Stimulated activated CD4-positive, alpha-beta T cell treated with anti-CD3 and anti-CD28 coated beads, Interleukin-12 subunit alpha, Interleukin-12 subunit beta, amount 100 ng/mL, for 48 hours (primary cell): ENCODE data around the gene SMAD6.
"Not testable (repeated sequence)": the region's sequence is repeated elsewhere in the genome, so short reads cannot be mapped to it uniquely, and the experiment has no call there.

Experiments used
- DNase-seq, 3 donors: peaks; one replicate each; pipeline ENCODE4 v3.0.0-alpha.2; 2020; ENCODE audit warnings: low read depth in 2 of 3, low spot score in 1 of 3

SMAD6 gene

DNA sequence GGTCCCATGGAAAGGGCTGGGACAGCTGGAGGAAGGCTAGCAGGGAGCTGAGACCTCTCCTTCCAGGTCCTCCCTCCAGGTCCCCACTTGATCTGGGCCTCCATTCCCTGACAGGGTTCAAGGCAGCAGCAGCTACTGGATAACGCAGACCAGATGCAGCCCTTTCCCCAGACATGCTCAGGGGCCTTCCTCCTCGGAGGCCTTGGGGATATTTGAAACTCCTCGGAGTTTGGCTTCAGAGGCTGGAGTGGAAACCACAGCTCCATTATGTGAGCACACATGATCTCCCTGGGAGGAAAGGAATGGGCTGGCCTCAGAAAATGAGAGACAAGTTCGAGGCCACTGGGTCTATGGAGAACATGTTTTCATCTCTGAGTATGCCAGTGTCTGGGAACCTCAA, 119.3 kb downstream of the SMAD6 start:
- no peak for DNase-seq

DNA sequence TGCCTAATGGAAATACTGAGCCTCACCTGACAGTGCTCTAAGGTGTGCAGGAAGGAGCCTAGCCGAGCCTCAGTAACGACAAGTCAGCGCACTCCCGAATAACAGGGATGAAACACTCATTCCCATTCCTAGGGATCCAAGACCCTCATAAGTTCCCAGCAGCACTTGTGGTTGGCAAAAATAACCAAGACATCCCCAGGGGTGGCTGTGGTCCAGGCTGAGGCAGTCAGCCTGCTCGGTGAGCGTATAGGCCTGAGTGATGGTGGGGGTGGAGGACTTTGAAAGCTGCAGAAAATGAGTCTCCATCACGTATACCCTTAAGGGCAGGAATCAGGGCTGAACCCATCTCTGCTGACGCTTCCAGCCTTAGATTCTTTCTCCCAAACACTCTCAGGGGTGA, 120.1 kb downstream of the SMAD6 start:
- no peak for DNase-seq

DNA sequence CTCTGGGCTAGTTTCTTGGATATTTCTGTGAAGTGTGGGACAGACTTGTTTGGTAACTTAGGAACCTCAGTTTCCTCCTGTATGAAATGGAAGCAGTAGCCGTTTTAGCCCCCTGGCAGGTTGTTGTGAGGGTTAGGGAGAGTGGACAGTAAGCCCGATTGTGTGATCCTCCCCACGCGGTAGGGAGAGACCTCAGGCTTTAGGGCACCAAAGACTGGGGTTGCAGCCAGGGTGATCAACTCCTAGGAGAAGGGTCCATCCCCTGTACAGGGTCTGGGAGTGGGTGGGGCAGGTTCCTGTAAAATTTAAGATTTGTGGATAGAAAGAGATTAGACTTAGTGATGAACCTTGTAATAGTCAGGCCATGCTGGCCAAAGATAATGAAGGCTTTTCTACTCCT, 120.5 kb downstream of the SMAD6 start:
- no peak for DNase-seq

DNA sequence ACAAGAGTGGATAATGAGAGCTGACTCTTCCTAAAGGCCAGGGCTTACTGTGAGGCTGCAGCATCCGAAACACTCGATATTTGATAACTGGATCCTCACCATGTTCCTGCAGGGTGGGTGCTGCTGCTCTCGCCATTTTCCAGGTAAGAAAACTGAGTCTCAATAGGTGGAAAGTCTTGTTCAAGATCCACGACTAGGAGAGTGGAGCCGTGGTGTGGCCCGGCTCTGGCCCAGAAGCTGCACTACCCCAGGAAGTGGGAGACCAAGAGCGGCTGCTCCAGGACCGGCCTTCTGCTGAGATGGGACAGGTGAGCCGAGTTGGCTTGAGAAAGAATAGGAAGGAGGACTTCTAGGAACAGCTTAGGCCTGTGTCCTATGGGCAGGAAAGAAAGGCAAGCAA, 121.6 kb downstream of the SMAD6 start:
- no peak for DNase-seq

DNA sequence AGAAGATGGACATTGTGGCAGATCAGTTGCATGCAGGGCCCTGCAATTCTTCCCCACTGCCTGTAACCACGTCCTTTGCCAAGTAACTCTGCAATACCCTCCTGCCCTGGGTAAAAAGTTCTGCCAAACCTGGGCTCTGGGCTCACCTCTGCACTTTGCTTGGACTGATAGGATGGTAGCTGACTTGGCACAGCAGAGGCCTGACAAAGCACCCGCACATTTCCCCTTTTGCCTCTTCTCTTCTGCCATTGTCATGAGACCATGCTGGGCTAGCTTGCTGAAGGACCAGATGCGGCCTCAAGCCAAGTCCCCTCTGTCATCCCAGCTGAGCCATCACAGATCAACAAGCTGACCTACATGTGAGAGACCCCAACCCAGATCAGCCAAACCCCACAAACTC, 122.4 kb downstream of the SMAD6 start:
- no peak for DNase-seq

DNA sequence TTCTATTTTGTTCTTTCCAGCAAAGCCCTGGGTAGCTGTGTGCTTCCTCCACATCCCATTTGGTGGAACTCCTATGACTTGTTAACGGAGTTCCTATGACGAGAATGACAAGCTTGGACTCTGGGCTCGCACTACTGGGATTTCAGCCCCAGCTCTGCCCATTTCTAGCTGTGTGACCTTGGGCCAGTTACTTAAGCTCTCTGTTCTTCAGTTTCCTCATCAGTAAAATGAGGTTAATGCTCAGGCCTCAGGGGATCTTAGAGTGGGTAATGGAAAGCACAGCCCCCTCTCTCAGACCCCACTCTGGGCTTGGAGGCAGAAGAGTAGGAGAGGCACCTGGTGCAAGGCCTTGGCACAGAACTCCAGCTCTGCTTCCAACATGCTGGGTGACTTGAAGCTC, 123.1 kb downstream of the SMAD6 start:
- no peak for DNase-seq

DNA sequence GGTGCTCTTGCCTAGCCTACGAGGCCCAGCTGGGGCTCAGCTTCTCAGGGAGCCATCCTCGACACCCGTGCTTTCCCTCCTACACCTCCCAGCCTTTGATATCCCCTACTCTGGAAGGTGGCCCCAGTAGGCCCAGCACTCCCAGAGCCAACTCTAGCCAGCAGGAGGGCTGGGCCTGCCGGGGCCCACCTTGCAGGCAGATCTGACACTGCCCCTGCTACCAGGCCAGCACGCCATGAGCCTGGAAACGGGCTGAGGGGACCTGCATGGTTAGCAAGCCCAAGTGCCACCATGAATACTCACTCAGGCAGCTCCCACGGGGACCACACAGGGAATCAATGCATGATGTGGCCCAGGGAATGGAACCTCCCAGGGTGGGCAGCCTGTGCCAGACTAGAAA, 123.7 kb downstream of the SMAD6 start:
- no peak for DNase-seq

DNA sequence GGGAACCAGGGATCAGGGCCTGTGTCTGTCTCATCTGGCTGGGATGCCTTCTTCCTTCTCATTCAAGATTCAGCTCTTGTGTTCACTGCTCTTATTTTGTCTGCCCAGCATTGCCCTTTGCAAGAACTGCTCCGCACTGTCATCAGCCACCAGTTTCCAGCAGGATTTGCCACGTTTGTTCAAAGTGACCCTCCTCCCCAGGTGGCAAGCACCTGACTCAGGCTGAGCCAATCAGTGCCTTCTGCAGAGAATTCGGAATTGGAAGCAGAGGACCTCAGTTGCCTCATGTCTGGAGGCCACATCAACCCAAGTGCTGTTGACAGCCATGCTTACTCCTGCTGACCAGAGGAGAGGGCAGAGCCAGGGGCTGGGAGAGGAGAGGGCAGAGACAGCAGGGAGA, 124.5 kb downstream of the SMAD6 start:
- DNase-seq: no peak

DNA sequence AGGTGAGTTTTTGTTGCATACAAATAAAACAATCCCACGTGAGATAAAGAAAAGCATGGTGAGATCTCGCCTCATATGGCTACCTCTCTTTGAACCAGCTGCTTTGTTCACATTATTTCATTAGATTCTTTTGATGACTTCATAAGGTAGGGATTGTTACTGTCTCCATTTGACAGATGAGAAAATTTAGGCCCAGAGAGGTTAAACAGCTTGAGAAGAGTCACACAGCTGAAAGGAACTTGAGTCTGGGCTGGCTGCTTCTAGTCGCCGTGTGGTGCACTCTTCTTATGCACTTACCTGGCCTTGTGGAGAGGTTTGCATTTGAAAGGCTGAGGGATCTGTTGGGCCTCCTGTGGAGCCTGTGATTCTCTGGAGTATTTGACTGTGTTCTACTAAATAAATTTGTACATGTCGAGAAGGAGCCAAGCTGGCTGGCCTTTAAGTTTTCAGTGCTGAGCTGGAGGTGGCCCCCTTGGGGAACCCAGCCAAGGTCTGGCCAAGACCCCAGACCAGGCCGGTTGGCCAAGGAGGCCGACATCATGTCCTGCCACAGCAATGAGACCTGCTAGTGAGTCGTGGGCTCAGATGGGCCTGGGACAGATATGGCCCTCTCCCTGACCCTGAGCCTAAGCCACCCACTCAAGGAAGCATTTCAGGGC, 125.1 kb downstream of the SMAD6 start:
- DNase-seq: no peak

DNA sequence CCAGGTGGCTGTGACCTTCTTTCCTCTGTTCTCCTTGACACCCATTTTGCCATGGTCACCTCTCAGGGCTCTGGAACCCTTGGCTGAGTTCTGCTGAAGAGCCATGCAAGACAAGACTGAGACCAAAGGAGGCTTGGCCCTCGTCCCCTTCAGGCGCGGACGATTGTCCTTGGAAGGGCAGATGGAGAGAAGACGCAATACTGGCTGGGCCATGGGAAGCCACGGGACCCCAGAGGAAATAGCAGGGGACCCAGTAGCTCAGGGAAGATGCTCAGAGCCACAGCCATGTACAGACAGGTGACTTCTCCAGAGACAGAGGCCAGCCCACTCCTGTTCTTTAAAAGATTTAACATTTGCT, 125.6 kb downstream of the SMAD6 start:
- DNase-seq: no peak

DNA sequence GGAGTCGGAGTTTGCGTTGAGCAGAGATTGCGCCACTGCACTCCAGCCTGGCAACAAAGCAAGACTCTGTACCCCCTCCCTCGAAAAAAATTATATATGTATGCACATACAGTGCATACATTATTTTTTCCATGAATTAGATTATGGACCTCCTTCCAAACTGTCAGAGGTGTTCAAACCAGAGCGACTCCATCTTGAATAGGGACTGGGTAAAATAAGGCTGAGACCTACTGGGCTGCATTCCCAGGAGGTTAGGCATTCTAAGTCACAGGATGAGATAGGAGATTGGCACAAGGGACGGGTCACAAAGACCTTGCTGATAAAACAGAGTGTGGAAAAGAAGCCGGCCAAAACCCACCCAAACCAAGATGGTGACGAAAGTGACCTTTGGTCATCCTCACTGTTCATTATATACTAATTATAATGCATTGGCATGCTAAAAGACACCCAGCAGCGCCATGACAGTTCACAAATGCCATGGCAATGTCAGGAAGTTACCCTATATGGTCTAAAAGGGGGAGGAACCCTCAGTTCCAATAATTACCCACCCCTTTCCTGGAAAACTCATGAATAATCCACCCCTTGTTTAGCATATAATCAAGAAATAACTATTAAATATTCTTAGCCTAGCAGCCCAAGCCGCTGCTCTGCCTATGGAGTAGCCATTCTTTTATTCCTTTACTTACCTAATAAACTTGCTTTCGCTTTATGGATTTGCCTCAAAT, 126.9 kb downstream of the SMAD6 start:
- not testable (repeated sequence) for DNase-seq

DNA sequence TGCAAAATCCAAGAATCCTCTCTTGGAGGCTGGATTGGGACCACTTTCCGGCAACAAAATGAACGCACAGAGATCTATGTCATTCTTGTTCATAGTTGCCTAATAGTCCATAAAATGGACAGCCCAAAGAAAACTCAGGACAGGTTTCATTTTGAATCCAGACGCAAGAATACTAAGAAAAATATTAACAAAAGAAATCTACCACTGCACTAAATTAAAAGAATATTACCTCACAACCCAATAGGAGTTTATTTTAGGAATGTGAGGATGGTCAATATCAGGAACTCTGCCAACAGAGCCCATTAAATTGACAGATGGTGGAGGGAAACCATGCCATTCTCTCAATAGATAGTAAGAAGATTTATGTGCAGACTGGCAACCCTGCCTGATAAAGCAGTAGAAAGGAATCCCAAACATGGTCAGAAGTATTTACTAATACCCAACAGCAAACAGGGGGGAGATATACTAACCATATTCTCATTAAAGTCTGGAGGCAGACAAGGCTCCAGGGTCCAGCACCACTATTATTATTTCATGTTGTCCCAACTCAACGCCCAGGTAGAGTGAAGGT, 127.6 kb downstream of the SMAD6 start:
- DNase-seq: no peak

DNA sequence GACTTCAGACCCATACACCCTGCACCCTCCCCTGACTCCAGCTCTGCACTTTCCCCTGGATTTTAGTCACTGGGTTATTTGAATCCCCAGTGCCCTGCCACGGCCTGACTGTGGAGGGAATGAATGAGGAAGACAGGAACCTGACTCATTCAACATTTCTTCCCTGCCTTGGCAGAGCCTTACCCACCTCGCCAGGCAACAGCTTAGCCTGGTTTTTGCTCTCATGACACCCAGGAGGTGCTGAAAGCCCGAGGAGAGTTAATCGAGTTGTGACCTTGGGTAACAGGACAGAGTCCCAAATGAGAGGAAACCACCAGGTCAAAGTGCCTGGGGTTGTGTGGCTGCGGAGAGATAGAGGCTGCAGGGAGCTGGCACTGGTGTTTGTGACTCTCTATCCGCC, 128.3 kb downstream of the SMAD6 start:
- no peak for DNase-seq

DNA sequence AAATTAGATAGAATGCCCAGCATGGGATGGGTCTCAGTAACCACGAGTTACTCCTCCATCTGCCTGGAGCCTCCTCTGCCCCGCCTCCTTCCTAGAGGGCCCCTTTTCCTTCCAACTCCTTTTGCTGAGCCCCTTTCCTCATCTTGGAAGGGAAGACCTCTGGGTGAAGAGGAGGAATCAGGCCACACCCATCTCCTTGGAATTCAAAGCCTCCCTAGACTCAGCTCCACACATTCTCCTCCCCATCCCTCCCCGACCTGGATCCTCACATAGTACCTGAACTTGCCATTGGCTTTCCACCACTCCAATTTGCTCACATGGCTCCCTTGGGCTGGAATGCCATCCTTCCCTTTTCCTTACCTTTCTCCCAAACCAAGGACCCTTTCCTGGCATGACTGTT, 128.8 kb downstream of the SMAD6 start:
- DNase-seq: no peak

DNA sequence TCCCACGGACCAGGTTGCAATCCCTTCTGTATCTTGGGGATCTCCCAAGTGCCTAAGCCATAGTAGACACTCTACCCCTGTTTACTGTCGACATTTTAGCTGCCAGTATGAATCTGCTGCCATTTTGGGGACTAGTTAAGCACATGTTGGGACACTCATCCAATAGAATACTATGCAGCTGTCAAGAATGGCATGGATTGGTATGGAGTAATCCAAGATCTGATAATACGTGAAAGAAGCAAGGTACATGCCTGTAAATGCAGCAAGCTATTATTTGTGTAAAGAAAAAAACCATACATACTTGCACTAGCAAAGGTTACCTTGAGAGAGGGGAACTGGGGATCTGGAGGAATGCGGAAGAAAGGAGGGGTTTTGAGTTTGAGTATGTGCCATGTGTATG, 129.3 kb downstream of the SMAD6 start:
- no peak for DNase-seq

DNA sequence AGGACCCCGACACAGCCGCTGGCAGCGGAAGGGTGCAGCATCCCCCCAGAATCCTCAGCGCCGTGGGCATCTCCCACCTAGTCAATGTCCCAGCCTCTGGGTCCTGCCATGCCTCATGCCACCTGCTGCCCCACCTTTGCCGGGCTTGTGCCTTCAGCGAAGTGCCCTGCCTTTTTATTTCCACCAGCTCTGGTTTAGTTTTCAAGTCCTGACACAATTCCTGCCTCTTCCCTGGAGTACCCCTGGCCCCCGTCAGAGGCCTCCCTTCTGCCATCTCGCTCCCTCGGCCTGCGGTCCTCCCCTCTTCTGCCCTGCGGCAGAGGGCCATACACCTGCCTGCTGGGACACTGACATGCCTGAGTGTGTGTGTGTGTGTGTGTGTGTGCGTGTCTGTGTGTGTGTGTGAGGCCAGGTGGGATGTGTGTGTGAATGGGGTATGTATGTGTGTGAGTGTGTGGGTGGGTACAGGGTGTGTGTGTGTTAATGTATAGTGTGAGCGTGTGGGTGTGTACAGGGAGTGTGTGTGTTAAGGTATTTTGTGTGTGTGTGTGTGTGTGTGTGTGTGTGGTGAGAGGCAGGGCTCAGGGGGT, 129.9 kb downstream of the SMAD6 start:
- no peak for DNase-seq
